NCI-H526 treated with DMSO at 0.1 percent for 48 hours (cell line): ENCODE data around the gene TM4SF4.

Experiments
- DNase-seq: peaks from one replicate; lab custom pipeline; 2025; lab: John Stamatoyannopoulos, UW

Gene TM4SF4

DNA sequence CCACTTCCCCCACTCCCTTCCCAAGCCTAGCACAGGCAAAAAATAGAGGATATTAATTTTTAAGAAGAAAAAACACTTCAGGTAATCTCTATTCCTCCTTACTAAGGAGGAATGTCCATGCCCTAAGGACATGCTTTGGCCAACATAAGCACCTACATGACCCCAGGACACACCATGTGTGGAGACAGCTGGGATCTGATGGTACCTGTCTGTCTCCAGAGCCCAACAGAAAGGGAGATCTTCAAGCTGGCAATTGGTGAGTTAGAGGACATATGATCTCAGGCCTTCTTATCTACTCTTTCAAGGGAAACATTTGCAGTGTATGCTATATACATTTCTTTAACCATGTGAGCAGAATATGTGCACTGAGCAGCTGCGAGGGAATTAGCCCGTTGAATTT is 7.0 kb downstream of the TM4SF4 start:
- no peak for DNase-seq

- no peak for DNase-seq
These were observed 12.2 kb downstream of the TM4SF4 start for GRCh38 chr3:149486726-149487125.

- no peak for DNase-seq
These were observed 13.2 kb downstream of the TM4SF4 start for GRCh38 chr3:149487598-149488197.

DNA sequence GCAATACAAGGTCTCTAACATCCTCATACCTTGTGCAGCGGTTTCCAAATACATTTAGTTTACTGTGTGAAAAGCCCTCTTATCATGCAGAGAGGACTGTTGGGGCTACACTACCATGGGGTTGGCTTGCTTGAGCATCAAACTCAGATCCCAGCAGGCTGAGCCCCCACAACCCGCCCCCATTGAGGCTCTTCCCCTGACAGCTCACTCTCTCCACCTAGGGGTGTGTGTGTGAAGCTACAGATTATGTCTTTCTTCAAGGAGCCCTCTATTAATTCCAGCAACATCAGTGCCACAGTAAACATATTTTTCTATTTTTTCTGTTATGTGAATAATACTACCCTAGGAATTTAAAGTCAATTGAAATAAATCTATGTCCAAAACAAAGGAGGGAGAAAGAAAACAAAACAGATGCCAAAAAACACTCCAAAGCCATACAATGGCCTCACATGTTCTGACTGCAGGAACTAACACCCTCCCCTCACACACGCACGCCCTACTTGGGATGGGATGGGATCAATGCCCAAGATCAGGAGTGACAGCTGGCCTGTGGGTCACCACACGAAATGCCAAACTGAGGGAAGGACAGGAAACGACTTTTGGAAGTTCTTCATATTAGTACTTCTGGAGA is 14.7 kb downstream of the TM4SF4 start:
- no peak for DNase-seq

GRCh38 chr3:149490260-149490971 is 15.9 kb downstream of the TM4SF4 start:
- DNase-seq: no peak

- DNase-seq: no peak
These were observed 19.0 kb downstream of the TM4SF4 start for GRCh38 chr3:149493315-149494021.

- peak; percentile 51 for DNase-seq
These were observed 19.7 kb downstream of the TM4SF4 start for GRCh38 chr3:149494022-149494758.

GRCh38 chr3:149494759-149495580 is 20.5 kb downstream of the TM4SF4 start:
- DNase-seq: no peak

DNA sequence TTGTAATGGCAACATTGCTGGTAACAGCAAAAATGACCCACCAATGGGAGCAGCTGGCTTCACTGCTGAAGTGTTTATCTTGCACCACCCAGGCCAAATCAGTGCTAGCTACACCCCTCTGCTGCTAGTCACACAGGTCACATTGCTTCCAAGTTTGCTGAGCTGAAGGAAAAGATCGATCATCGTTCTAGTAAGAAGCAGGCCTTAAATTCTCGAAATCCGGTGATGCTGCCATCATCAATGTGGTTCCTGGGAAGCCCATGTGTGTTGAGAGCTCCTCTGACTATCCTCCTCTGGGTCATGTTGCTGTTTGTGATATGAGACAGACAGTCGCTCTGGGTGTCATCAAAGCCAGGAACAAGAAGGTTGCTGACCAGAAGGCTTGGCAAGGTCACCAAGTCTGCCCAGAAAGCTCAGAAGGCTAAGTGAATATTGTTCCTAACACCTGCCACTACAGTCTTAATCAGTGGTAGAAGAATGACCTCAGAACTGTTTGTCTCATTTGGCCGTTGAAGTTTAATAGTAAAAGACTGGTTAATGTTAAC is 21.2 kb downstream of the TM4SF4 start:
- DNase-seq: no peak

DNA sequence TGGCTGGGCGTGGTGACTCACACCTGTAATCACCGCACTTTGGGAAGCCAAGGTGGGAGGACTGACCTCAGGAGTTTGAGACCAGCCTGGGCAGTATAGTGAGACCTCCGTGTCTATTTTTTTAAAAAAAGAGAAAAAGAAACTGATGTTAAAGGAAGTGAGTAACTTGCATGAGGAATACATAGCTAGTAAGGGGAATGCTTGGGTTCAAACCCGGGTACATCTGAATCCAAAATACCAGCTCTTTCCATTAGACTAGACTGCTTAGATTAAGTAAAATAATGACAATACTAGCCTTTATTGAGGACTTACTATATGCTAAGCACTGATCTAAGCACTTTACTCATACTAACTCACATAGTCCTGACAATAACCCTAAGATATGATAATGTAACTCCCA is 22.4 kb downstream of the TM4SF4 start:
- DNase-seq: no peak

DNA sequence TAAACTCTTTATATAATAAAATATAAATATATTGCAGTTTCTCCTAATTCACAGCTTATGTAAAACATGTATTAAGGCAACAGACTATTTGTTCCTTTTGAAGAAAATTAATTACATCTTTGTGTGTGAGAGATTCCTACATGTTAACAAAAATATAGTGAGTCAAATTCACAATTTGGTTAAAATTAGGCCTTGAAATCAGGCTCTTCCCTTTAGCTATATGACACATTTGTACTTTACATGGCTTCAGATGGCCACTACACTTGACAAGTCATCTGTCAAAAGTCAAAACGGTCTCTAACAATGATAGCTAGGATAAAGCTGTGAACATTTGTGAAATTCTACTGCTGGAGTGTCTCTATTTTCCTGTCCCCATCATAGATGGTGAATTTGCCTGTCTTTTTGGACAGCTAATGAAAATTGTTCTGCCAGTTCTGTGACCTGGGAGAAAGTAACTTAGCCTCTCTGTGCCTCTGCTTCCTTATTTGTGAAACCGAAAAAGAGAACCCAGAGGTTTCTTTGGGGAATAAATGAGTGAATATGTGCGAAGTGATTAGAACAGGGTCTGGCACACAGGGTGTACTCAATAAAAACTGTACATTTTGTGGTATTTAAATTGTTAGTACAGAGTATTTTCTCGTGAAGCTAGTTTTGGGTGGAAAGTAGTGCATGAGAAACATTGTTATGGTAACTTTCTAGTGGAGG is 23.6 kb downstream of the TM4SF4 start:
- DNase-seq: no peak

- no peak for DNase-seq
These were observed 27.0 kb downstream of the TM4SF4 start for GRCh38 chr3:149501524-149501923.

- DNase-seq: no peak
These were observed 27.9 kb downstream of the TM4SF4 start for GRCh38 chr3:149502438-149502837.

DNA sequence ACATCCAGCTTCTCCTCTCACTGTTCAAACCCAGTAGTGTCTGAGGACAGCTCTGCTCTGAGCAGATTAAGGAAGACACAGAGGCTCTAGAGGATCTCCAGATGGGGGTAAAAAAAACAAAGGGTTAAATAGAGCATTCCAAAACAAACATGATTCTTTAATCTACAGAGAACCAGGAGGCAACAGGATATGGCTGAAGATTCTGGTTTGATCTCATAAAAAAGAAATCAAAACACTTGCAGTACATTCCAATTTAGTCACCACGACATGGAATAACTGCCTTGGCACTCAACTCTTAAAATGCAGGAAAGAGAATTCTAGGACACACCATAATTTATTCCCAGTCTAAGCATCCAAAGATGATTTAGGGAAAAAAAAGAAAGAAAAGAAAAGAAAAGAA is 32.0 kb downstream of the TM4SF4 start:
- DNase-seq: no peak

GRCh38 chr3:149506965-149507364 is 32.5 kb downstream of the TM4SF4 start:
- DNase-seq: no peak

- no peak for DNase-seq
These were observed 33.2 kb downstream of the TM4SF4 start for GRCh38 chr3:149507491-149508324.

GRCh38 chr3:149509526-149509925 is 35.0 kb downstream of the TM4SF4 start:
- DNase-seq: no peak

GRCh38 chr3:149510480-149510879 is 36.0 kb downstream of the TM4SF4 start:
- no peak for DNase-seq

- no peak for DNase-seq
These were observed 36.6 kb downstream of the TM4SF4 start for GRCh38 chr3:149511040-149511626.
